Measurements from ENCODE around the gene DNAJB7. TPM values are rescaled to one million over a fixed set of nuclear protein-coding genes. Genes with fewer than 3 reads are reported as not detected.

DNAJB7 gene
- total RNA-seq, 4 donors from 2014 or later: not detected

DNA sequence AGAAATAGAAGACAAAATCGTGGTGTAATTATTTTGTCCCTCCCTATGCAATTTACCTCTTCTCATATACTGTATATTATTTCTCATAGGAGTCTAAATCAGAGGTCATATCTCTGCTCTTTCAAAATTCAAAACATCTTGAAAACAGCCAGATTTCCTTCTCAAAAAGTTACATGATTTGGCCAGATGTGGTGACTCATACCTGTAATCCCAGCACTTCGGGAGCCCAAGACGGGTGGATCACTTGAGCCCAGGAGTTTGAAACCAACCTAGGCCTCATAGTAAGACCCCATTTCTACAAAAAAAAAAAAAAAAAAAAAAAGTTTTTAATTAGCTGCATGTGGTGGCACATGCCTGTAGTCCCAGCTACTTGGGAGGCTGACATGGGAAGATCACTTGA lies 29.0 kb upstream of the DNAJB7 start:
- H3K36me3 ChIP-seq: no peaks in the 10 kb centered on the region
- no peak overlapping the region for H3K27ac ChIP-seq
- no peaks in the 10 kb centered on the region for H3K9me3 ChIP-seq
- H3K4me3 ChIP-seq: no peak overlapping the region
- intact Hi-C loops (cut with DNase I; ENCODE audit: low total_unique reads): no loop called here
- no peak for TF ChIP-seq POLR2A (IDR thresholded peaks at IDR 0.05)
- TF ChIP-seq, protein P1, sequence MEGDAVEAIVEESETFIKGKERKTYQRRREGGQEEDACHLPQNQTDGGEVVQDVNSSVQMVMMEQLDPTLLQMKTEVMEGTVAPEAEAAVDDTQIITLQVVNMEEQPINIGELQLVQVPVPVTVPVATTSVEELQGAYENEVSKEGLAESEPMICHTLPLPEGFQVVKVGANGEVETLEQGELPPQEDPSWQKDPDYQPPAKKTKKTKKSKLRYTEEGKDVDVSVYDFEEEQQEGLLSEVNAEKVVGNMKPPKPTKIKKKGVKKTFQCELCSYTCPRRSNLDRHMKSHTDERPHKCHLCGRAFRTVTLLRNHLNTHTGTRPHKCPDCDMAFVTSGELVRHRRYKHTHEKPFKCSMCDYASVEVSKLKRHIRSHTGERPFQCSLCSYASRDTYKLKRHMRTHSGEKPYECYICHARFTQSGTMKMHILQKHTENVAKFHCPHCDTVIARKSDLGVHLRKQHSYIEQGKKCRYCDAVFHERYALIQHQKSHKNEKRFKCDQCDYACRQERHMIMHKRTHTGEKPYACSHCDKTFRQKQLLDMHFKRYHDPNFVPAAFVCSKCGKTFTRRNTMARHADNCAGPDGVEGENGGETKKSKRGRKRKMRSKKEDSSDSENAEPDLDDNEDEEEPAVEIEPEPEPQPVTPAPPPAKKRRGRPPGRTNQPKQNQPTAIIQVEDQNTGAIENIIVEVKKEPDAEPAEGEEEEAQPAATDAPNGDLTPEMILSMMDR (IDR thresholded peaks at IDR 0.05): no peak
- H3K4me1 ChIP-seq: no peaks in the 10 kb centered on the region
- H3K27me3 ChIP-seq: no peaks in the 10 kb centered on the region
- no peak for DNase-seq

DNA sequence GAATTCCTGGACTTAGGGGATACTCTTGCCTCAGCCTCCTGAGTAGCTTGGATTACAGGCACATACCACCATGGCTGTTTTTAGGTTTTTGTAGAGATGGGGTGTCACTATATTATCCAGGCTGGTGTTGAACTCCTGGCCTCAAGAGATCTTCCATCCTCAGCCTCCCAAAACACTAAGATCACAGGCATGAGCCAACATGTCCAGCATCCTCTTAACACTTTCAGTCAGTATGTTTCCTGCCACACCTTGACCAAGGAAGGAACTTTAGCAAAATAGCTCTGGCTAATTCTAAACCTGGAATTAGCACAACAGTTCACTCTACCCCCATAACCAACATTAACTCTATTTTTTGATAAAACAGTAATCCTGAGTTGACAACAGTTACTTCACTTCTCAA lies 27.2 kb upstream of the DNAJB7 start:
- Histone ChIP-seq H3K27me3 (no peaks in the 10 kb centered on the region), H3K4me3 (no peak overlapping the region), H3K4me1 (no peaks in the 10 kb centered on the region), H3K36me3 (no peaks in the 10 kb centered on the region), H3K27ac (no peak overlapping the region), H3K9me3 (no peaks in the 10 kb centered on the region)
- TF ChIP-seq POLR2A (IDR thresholded peaks at IDR 0.05): no peak
- TF ChIP-seq, protein P1 (IDR thresholded peaks at IDR 0.05): no peak
- DNase-seq: no peak
- intact Hi-C loops (cut with DNase I; ENCODE audit: low total_unique reads): no loop called here

DNA sequence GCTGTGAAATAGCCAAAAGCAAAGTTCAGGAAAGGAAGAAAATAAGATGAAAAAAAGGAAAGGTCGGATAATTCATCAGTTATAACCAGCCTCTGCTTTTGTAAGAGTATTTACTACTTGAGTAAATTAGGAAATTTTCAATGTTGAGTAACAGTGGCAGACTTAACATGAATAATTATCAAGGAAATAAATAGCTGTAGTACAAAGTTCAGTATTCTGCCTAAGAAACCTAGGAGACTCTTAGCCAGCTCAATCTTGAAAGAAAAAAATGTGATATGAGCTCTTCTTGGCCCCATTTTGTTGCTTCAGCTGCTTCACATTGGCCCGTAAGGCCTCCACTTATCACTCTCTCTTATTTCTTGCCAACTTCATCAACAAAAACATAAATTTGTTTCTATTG lies 17.0 kb upstream of the DNAJB7 start:
- Histone ChIP-seq H3K4me1 (no peaks in the 10 kb centered on the region), H3K36me3 (no peaks in the 10 kb centered on the region), H3K27me3 (no peaks in the 10 kb centered on the region), H3K27ac (no peak overlapping the region), H3K4me3 (no peak overlapping the region), H3K9me3 (no peaks in the 10 kb centered on the region)
- DNase-seq: no peak
- TF ChIP-seq, protein P1 (IDR thresholded peaks at IDR 0.05): no peak
- TF ChIP-seq POLR2A (IDR thresholded peaks at IDR 0.05): no peak
- intact Hi-C loops (cut with DNase I; ENCODE audit: low total_unique reads): no loop called here

DNA sequence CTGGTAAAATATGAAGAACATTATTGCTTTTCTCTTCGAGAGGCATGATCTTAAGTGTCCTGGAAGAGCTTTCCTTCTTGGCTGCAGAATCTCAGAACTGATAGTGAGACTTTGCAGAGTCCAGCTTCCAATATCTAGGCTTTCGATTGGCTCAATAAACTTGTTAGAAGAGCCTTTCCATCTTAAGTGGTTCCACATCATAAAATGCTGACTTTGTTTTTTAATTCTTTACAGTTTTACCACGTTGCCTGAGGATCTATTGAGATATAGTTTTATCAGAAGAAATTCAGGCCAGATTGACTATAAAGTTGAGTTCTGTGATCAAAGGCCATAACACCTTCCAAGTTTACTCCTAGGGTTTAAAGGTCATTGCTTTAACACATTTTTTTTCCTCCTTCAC lies 15.6 kb upstream of the DNAJB7 start:
- Histone ChIP-seq H3K27ac (no peak overlapping the region), H3K4me3 (no peak overlapping the region), H3K4me1 (no peaks in the 10 kb centered on the region), H3K36me3 (no peaks in the 10 kb centered on the region), H3K27me3 (no peaks in the 10 kb centered on the region), H3K9me3 (no peaks in the 10 kb centered on the region)
- DNase-seq: no peak
- intact Hi-C loops (cut with DNase I; ENCODE audit: low total_unique reads): no loop called here
- no peak for TF ChIP-seq POLR2A (IDR thresholded peaks at IDR 0.05)
- TF ChIP-seq, protein P1 (IDR thresholded peaks at IDR 0.05): no peak

DNA sequence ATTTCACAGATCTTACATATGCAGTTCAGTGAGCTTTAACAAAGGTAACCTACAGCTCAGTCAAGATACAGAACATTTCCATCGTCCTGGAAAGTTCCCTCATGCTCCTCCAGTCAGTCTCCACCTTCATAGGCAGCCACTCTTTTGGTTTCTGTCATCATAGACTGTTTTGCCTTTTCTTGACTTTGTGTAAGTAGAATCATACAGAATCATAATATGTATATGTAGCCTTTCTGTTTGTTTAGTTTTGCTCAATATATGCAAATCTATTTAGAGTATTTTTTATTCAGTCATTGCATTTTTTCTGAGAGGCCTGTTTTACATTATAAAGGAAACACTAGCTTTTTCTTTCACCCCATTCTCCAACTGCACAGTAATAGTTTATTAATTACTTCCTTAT lies 15.0 kb upstream of the DNAJB7 start:
- intact Hi-C loops (cut with DNase I; ENCODE audit: low total_unique reads): no loop called here
- no peaks in the 10 kb centered on the region for H3K4me1 ChIP-seq
- no peaks in the 10 kb centered on the region for H3K9me3 ChIP-seq
- TF ChIP-seq POLR2A (IDR thresholded peaks at IDR 0.05): no peak
- TF ChIP-seq, protein P1 (IDR thresholded peaks at IDR 0.05): no peak
- DNase-seq: no peak
- no peaks in the 10 kb centered on the region for H3K36me3 ChIP-seq
- H3K27ac ChIP-seq: no peak overlapping the region
- no peaks in the 10 kb centered on the region for H3K27me3 ChIP-seq
- no peak overlapping the region for H3K4me3 ChIP-seq

All from uterus (tissue), 4 donors.